Stimulated activated CD4-positive, alpha-beta T cell treated with anti-CD3 and anti-CD28 coated beads, Interleukin-15, amount 100 ng/mL, for 24 hours (primary cell): Measurements from ENCODE around the gene SWT1.
"Not testable (repeated sequence)": the region's sequence is repeated elsewhere in the genome, so short reads cannot be mapped to it uniquely, and the experiment has no call there.

Experiments used
- DNase-seq: peaks from one replicate; pipeline ENCODE4 v3.0.0-alpha.2; 2020

SWT1 gene

DNA sequence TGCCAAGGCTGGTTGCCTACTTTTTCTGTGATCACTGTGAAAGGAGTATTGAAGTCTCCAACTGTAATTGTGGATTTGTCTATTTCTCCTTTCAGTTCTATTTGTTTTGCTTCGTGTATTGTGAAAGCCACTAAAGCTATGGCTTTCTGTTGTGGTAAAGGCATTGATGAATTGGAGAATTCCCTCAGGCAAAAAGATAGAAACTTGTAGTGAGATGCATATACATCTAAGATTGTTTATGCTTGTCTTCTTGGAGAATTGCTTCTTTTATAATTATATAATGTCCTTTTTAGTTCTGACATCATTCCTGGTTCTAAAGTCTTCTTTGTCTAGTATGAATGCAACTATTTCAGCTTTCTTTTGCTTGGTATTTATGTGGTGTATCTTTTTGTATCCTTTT, 36.8 kb downstream of the SWT1 start:
- DNase-seq: no peak

DNA sequence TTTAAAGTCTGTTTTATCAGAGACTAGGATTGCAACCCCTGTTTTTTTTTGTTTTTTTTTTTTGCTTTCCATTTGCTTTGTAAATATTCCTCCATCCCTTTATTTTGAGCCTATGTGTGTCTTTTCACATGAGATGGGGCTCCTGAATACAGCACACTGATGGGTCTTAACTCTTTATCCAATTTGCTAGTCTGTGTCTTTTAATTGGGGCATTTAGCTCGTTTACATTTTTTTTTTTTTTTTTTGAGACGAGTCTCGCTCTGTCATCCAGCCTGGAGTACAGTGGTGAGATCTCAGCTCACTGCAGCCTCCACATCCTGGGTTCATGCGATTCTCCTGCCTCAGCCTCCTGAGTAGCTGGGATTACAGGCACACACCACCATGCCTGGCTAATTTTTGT, 41.7 kb downstream of the SWT1 start:
- DNase-seq: not testable (repeated sequence)

DNA sequence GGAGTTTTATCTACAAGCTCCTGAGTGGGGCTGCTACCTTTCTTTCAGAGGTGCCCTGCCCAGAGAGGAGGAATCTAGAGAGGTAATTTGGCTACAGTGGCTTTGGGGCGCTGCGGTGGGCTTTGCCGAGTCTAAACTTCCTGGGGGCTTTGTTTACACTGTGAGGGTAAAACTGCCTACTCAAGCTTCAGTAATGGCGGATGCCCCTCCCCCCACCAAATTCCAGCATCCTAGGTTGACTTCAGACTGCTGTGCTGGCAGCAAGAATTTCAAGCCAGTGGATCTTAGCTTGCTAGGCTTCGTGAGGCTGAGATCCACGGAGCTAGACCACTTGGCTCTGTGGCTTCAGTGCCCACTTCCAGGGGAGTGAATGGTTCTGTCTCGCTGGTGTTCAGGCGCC, 43.9 kb downstream of the SWT1 start:
- DNase-seq: no peak

DNA sequence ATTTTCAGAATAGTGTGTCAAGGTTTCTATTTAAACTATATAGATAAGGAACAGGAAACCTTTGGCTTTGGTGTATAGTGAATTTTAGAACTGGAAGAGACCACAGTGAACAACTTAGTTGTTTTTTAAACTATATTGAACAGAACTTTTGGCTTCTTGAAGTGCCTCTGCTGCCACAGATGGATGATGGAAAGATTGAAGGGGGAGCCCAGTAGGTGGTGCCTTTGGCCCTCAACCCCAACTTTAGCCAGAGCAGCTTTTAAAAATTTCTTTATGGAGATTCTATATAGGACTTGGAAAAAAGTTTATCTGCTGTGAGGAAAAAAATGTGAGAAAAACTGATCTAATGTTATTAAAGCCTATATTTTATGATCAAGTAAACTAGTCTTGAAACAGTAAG, 50.2 kb downstream of the SWT1 start:
- no peak for DNase-seq

DNA sequence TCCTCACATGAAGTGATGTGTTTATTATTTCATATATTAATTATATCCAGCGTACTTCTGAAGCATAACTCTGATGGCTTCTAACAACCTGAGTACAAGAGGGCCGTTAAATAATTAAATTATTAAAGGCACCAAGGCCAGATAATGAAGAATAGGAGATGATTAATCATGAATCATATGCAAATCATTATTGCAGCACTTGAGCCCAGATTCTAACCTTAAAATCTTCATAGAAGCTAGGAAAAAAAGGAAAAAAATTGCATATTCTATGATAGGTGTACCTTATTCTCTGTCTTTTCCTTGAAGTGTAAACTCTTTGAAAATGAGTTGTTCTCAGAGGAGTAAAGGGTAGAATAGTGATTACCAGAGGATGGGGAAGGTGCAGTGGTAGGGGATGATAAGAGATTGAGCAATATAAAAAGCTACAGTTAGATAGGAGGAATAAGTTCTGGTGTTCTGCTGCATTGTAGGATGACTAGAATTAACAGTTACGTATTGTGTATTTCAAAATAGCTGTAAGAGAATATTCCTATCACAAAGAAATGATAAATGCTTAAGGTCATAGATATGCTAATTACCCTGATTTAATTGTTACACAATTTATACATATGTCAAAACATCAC, 51.1 kb downstream of the SWT1 start:
- DNase-seq: no peak

DNA sequence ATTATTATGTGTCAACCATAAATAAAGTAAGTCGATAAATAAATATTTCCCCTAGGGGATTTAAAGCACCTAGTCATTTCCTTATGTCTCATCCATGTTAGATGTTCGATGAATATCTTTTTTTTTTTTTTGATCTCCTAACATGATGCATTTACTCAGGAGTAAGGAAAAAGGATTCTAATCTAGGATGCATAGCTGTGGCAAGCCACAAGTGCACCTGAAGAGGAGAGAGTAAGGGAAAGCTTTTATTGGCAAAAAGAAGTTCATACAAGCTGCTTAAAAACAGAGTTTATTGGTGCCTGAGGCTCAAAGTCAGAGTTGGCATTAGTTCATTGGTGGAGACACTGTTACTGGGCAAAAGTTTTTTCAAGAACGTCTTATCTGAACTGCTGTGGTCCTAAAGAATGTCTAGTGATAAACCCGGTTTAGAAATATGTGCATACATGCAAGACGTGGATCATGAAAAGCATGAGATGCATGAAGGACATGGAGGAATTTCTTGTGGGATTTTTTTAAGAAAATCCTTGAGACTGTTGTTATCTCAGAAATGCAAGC, 51.7 kb downstream of the SWT1 start:
- DNase-seq: no peak

DNA sequence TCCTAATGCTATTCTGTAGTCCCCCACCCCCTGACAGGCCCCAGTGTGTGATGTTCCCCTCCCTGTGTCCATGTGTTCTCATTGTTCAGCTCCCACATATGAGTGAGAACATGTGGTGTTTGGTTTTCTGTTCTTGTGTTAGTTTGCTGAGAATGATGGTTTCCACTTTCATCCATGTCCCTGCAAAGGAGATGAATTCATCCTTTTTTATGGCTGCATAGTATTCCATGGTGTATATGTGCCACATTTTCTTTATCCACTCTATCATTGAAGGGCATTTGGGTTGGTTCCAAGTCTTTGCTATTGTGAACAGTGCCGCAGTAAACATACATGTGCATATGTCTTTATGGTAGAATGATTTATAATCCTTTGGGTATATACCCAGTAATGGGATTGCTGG, 52.4 kb downstream of the SWT1 start:
- DNase-seq: not testable (repeated sequence)

DNA sequence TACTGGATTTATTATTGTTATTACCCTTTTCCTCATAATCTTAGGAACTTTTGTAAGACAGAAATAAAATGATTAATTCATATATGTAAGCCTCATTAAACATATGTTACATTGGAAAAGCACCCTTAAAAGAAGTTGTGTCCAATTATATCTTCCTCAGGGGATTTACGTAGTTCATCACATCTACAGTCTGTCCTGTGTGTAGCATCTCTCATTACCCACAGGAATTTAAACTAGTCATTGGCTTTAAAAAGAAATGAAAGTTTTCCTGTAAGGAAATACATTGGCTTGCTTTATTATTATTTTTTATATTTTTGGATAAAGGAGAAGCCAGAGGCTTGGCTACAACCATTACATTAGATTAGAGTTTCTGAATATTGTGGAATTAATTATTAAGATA, 56.1 kb downstream of the SWT1 start:
- DNase-seq: no peak

DNA sequence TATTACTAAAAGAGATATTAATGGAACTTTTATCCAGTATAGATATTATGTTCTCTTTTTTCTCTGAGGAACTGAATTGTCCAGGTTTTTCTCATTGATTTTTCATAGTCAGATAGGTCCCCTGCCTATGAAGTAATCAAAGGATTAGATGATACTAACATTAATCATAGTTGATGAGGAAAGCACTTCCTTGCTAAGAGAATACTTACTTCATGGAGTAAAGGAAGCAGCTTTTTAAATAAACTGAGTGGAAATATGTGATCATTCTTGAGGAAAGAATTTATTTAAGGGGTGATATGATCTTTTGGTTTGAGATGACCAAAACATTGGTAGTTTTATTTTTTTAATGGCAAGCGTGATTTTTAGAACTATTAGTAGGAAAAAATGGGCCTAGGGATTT, 58.9 kb downstream of the SWT1 start:
- DNase-seq: no peak

DNA sequence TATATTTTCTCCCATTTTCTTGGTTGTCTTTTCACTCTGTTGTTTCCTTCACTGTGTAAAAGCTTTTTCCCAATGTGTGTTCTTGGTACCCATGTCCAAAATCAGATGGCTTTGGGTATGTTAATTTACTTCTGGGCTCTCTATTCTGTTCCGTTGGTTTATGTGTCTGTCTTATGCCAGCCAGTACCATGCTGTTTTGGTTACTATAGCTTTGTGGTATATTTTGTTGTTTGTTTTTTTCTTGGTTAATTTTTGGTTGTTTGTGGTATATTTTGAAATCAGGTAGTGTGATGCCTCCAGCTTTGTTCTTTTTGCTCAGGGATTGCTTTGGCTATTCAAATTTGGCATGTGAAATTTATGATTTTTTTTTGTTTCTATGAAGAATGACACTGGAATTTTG, 67.2 kb downstream of the SWT1 start:
- DNase-seq: no peak

DNA sequence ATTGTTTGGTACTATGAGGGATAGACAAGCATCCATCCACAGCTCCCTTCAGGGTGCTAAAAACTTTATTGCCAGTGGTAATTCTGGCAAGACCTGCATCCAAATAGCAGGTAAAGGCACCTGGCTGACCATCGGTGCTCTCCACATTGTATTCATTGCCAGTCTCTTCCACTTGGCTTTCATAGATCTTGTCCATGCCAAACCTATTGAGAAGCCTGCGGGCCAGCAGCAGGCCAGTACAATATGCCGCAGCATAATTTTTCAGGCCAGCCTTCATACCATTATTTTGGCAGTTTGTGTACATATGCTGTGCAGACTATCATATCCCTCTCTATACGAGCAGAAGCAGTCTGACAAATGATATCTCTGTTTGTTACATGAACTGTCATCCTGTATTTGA, 70.2 kb downstream of the SWT1 start:
- DNase-seq: no peak

DNA sequence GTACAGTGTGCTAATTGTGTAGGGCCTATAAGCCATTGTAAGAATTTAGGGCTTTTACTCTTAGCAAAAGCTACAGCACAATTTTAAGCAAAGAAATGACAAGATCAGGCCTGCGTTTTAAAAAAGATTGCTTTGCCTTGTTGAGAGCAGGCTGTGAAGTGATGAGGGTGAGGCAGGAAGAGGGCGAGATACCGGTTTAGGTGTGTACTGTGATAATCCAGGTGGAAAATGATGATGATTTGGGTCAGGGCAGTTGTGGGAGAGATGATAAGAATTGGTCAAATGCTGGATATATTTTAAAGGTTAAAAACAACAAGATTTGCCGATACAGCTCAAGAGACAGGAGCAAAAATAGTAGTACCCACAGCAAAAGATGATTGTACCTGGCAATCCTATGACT, 72.0 kb downstream of the SWT1 start:
- no peak for DNase-seq

DNA sequence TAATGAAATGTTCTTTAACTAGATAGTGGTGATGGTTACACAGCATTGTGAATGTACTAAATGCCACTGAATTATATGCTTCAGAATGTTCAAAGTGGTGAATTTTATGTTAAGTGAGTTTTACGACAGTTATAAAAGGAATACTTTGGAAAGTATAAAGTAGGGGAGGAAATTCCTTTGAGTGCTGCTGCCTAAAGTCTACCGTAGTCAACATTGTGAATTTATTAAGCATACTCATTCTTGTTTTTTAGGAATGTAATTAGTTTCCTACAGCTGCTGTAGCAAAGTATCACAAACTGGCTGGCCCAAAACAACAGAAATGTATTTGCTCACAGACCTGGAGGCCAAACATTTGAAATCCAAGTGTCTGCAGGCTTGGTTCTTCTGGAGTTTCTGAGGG, 73.0 kb downstream of the SWT1 start:
- no peak for DNase-seq

DNA sequence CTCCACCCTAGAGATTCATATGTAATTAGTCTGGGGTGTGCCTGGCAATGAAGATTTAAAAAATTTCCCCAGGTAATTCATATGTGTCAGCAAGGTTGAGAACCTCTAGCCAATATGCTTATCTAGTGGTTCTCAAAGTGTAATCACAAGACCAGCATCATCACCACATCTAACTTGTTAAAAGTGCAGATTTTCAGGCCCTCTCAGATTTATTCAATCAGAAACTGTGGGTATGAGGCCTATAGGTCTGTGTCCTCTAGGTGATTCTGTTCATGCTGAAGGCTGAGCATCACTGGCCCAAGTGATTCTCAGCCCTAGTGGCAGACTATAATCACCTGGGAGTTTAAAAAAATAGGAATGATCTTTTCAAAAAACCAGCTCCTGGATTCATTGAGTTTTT, 75.9 kb downstream of the SWT1 start:
- DNase-seq: no peak

DNA sequence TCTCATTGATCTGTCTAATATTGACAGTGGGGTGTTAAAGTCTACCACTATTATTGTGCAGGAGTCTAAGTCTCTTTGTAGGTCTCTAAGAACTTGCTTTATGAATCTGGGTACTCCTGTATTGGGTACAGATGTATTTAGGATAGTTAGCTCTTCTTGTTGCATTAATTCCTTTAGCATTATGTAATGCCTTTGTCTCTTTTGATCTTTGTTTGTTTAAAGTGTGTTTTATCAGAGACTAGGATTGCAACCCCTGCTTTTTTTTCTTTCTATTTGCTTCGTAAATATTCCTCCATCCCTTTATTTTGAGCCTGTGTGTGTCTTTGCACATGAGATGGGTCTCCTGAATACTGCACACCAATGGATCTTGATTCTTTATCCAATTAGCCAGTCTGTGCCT, 77.2 kb downstream of the SWT1 start:
- not testable (repeated sequence) for DNase-seq

DNA sequence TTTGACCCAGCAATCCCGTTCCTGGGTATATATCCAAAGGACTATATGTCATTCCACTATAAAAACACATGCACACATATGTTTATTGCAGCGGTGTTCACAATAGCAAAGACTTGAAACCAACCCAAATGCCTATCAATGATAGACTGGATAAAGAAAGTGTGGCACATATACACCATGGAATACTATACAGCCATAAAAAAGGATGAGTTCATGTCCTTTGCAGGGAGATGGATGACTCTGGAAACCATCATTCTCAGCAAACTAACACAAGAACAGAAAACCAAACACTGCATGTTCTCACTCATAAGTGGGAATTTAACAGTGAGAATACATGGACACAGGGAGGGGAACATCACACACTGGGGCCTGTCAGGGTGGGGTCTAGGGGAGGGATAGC, 80.2 kb downstream of the SWT1 start:
- not testable (repeated sequence) for DNase-seq

DNA sequence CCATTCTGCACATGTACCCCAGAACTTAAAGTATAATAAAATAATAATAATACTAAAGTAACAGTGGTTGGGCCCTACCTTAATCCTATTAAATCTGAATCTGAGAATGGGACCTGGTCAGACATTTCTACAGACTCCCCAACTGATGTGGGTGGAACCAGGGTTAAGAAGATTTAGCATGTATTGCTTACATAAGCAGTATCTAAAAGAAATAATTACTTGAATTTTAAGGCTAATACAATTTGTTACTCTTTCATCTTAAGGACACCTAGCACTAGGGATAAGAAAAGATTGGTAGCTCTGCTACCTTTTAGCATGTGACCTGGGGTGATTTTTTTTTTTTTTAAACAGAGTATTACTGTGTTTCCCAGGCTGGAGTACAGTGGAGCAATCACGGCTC, 80.7 kb downstream of the SWT1 start:
- no peak for DNase-seq

DNA sequence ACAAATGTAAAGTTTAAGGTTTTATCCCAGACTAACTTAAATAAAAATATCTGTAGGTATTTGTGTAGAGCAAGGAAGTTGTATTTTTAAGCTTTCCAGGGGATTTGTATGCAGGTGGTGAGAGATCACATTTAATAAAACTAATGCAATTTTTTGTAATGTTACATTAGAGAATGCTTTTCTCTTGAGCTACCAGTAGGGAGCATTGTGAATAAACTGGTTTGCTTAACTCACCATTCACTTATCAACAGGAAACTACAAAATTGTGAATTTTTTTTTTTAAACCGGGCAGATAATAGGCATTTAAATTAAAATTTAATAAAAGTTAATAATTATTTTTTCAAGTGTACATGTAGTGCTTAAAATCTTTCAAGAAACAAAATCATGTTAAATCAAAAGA, 81.5 kb downstream of the SWT1 start:
- DNase-seq: no peak

DNA sequence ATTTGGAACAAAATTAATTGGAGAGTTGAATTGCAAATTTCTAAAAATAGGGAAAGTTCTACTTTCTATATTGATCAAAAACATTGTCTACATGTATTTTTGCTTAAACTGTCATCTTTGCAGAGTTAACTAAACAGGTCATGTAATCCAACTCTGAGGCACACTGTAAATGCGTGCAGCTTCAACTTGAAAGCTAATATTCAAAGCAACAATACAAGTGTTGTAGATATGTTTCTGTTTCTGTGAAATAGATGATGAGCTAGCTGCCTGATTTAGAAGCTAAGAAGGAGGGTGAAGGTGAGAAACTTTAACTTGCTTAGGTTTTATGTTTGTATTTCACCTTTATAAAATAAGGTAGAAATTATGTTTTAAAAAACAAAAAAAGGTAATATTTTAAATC, 82.9 kb downstream of the SWT1 start:
- DNase-seq: no peak

DNA sequence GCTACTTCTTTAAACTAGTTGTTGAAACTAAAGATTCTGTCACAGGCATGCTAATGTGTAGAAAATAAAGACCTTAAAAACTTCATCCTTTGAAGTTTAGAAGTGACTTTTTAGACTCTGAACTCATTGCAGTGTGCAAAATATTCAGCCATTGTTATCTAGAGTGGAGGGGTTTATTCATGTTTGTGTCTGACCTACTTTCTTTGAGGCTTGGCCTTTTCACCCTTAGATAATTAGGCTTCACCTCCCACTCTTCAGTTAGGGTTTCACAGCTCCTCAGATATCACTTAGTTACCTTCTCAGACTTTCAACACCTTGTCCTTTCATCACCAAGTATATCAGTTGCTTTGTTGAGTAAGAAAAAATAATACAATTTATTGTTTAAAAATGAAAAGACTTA, 84.2 kb downstream of the SWT1 start:
- DNase-seq: no peak

DNA sequence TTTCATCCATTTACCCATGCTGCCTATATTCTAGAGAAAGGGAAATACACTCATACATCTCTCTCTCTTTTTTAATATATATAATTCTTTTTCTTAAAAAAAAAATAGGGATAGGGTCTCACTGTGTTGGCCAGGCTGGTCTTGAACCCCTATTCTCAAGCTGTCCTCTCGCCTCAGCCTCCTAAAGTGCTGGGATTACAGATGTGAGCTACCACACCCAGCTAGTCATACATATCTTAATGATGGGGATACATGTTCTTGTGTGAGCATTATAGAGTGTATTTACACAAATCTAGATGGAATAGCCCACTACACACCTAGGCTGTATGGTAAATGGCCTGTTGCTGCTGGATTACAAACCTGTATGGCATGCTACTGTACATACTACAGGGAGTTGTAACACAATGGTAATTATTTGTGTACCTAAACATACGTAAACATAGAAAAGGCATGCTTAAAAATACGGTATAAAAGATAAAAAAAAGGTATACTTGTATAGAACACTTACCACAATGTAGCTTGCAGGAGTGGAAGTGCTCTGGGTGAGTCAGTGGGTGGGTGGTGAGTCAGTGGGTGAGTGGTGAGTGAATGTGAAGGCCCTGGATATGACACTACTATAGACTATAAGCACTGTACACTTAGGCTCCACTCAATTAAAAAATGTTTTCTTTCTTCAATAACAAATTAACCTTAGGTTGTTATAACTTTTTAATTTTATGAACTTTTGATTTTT, 87.2 kb downstream of the SWT1 start:
- DNase-seq: peak; percentile 71

DNA sequence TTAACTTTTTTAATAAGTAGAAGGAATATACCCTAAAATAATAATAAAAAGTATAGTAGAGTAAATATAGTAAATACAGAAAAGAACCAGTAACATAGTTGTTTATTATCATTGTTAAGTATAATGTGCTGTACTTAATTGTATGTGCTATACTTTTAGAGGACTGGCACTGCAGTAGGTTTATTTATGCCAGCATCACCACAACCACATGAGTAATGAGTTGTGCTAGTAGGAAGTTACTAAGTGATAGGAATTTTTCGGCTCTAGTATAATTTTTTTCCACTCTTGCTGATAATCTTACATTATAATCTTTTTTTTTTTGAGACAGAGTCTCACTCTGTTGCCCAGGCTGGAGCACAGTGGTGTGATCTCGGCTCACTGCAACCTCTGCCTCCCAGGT, 88.5 kb downstream of the SWT1 start:
- no peak for DNase-seq

DNA sequence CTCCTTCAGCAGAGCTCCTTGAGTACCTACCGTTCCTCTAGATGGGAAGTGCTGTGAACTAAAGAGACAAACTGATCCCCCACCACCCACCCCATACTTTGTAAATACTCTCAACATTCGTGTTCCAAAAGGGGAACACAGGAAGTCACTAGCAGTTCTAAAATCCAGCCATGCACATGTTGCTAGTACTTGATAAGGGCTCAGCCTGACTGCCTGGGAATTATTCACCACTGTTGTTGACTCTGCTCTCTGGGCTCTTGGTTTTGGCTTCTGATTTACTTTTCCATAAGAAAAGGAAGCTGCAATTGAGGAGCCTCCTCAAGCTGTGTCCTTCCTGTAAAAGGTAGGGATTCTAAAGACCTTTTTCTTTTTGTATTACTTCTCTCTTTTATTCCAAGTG, 92.6 kb downstream of the SWT1 start:
- no peak for DNase-seq

DNA sequence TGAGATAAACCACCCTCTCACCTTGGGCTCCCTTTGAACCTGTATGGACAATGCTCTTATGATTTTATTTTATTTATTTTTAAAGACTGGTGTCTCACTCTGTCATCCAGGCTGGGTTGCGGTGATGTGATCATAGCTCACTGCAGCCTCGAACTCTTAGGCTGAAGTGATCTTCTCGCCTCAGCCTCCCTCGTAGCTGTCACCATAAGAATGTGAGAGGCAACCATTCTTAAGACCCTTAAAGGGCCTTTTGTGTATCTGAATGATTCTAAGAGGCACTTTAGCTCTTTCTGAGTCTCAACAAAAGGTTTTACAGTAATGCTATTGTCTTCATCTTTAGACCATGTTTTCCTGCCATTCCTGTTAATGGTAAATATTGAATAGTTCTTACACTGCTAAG, 93.1 kb downstream of the SWT1 start:
- DNase-seq: no peak

DNA sequence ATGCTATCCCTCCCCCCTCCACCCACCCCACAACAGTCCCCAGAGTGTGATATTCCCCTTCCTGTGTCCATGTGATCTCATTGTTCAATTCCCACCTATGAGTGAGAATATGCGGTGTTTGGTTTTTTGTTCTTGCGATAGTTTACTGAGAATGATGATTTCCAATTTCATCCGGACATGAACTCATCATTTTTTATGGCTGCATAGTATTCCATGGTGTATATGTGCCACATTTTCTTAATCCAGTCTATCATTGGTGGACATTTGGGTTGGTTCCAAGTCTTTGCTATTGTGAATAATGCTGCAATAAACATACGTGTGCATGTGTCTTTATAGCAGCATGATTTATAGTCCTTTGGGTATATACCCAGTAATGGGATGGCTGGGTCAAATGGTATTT, 95.0 kb downstream of the SWT1 start:
- not testable (repeated sequence) for DNase-seq
